Chondrocyte (in vitro differentiated cells): Measurements from ENCODE around the gene TFR2. TPM values are rescaled to one million over a fixed set of nuclear protein-coding genes. Genes with fewer than 3 reads are reported as not detected.
"Not testable (repeated sequence)": the region's sequence is repeated elsewhere in the genome, so short reads cannot be mapped to it uniquely, and the experiment has no call there.

ENCODE experiments used
- DNase-seq: peaks from one replicate; pipeline ENCODE4 v3.0.0; 2021; ENCODE audit warnings: mixed read lengths, low spot score
- H3K27ac Mint-ChIP-seq: one replicate; pipeline ENCODE4 v1.8.0; 2021; ENCODE audit warnings: mild to moderate bottlenecking, moderate library complexity, mixed read lengths; ENCODE audit not compliant: unreplicated experiment
- H3K27me3 Mint-ChIP-seq: 2 replicates; pipeline ENCODE4 v1.8.0; 2021; ENCODE audit warnings: low read depth, mixed read lengths
- H3K36me3 Mint-ChIP-seq: 2 replicates; pipeline ENCODE4 v1.8.0; 2021; ENCODE audit warnings: low read depth, mixed read lengths
- H3K4me1 Mint-ChIP-seq: 2 replicates; pipeline ENCODE4 v1.8.0; 2021; ENCODE audit warnings: low read depth, mild to moderate bottlenecking, mixed read lengths
- H3K4me3 Mint-ChIP-seq: one replicate; pipeline ENCODE4 v1.8.0; 2021; ENCODE audit warnings: mild to moderate bottlenecking, moderate library complexity, mixed read lengths; ENCODE audit not compliant: unreplicated experiment
- H3K9me3 Mint-ChIP-seq: 2 replicates; pipeline ENCODE4 v1.8.0; 2021; ENCODE audit warnings: low read depth, mixed read lengths
- CTCF ChIP-seq: fragments of 200-600 bp; sonication (generic); IDR thresholded peaks from 2 replicates; pipeline ENCODE4 v1.5.0; 2021; ENCODE audit warnings: antibody characterized with exemption, mild to moderate bottlenecking, moderate library complexity
- total RNA-seq: library from RNA; stranded (reverse); gene quantifications from 3 replicates; pipeline ENCODE4 v1.2.1, GENCODE V29; 2021

Gene TFR2
- total RNA-seq, 1 donor from 2014 or later = 2.1 TPM

- Mint-ChIP-seq H3K27ac (peak overlapping the region; percentile 88), H3K9me3 (no peaks in the 10 kb centered on the region), H3K27me3 (peaks cover 3% of the 10 kb centered on the region), H3K4me3 (peak overlapping the region; percentile 93), H3K4me1 (peaks cover 6% of the 10 kb centered on the region), H3K36me3 (peaks cover 7% of the 10 kb centered on the region)
- no peak for TF ChIP-seq CTCF
- DNase-seq = no peak
These were observed 33.2 kb upstream of the TFR2 start for GRCh38 chr7:100674411-100675104.

- DNase-seq = no peak
- H3K9me3 Mint-ChIP-seq = no peaks in the 10 kb centered on the region
- H3K36me3 Mint-ChIP-seq = peaks cover 4% of the 10 kb centered on the region
- peak overlapping the region; percentile 88 for H3K27ac Mint-ChIP-seq
- peaks cover 3% of the 10 kb centered on the region for H3K27me3 Mint-ChIP-seq
- H3K4me3 Mint-ChIP-seq = peak overlapping the region; percentile 93
- no peak for TF ChIP-seq CTCF
- H3K4me1 Mint-ChIP-seq = peaks cover 6% of the 10 kb centered on the region
These were observed 32.6 kb upstream of the TFR2 start for GRCh38 chr7:100673942-100674410.

GRCh38 chr7:100673302-100673941, 32.1 kb upstream of the TFR2 start, which contains the start of gene GNB2:
TSS of gene GNB2 (plus strand) at chr7:100673740. CDS start at chr7:100676266, 2,526 bp downstream.
- Mint-ChIP-seq H3K4me3 (peak within 1 kb of the TSS; percentile 93), H3K27me3 (peaks cover 3% of the 10 kb centered on the region), H3K4me1 (peaks cover 6% of the 10 kb centered on the region), H3K27ac (peak within 1 kb of the TSS; percentile 97), H3K36me3 (peaks cover 3% of the 10 kb centered on the region), H3K9me3 (no peaks in the 10 kb centered on the region)
- TF ChIP-seq CTCF = no peak
- DNase-seq = peak; percentile 100

- Mint-ChIP-seq H3K4me3 (no peak overlapping the region), H3K9me3 (no peaks in the 10 kb centered on the region), H3K36me3 (no peaks in the 10 kb centered on the region), H3K4me1 (peaks cover 6% of the 10 kb centered on the region), H3K27ac (no peak overlapping the region), H3K27me3 (peaks cover 4% of the 10 kb centered on the region)
- no peak for DNase-seq
- no peak for TF ChIP-seq CTCF
These were observed 30.3 kb upstream of the TFR2 start for GRCh38 chr7:100671353-100672327.

GRCh38 chr7:100670074-100670473, 28.7 kb upstream of the TFR2 start:
- peaks cover 2% of the 10 kb centered on the region for H3K4me1 Mint-ChIP-seq
- H3K27me3 Mint-ChIP-seq = peaks cover 13% of the 10 kb centered on the region
- no peak for TF ChIP-seq CTCF
- DNase-seq = no peak
- H3K36me3 Mint-ChIP-seq = no peaks in the 10 kb centered on the region
- H3K9me3 Mint-ChIP-seq = no peaks in the 10 kb centered on the region
- H3K27ac Mint-ChIP-seq = no peak overlapping the region
- no peak overlapping the region for H3K4me3 Mint-ChIP-seq

GRCh38 chr7:100669106-100669505, 27.8 kb upstream of the TFR2 start:
- not testable (repeated sequence) for DNase-seq, H3K9me3 Mint-ChIP-seq, H3K36me3 Mint-ChIP-seq, H3K27ac Mint-ChIP-seq, H3K4me3 Mint-ChIP-seq, H3K4me1 Mint-ChIP-seq
- H3K27me3 Mint-ChIP-seq = peaks cover 13% of the 10 kb centered on the region
